ENCODE results near the gene MANSC1.

- TF ChIP-seq TCF12 (IDR thresholded peaks at IDR 0.05; ENCODE audit: low read depth) (no peak), EGR1 (IDR thresholded peaks at IDR 0.05) (no peak), TAF1 (IDR thresholded peaks at IDR 0.05; ENCODE audit: low read depth) (no peak), RAD21 (IDR thresholded peaks at IDR 0.05; ENCODE audit: low read depth) (no peak), REST (IDR thresholded peaks at IDR 0.05; ENCODE audit: low read depth) (no peak), MAX (IDR thresholded peaks at IDR 0.05) (no peak), EP300 (IDR thresholded peaks at IDR 0.05; ENCODE audit: borderline replicate concordance) (no peak), USF1 (IDR thresholded peaks at IDR 0.05) (0 out of 2 replicates have a peak, but pooled peaks have one; percentile 55), YY1 (IDR thresholded peaks at IDR 0.05; ENCODE audit: low read depth) (no peak)
These were observed 55.6 kb downstream of the MANSC1 start for GRCh38 chr12:12294215-12295005.
